ENCODE results near the gene TMEM239.

DNA sequence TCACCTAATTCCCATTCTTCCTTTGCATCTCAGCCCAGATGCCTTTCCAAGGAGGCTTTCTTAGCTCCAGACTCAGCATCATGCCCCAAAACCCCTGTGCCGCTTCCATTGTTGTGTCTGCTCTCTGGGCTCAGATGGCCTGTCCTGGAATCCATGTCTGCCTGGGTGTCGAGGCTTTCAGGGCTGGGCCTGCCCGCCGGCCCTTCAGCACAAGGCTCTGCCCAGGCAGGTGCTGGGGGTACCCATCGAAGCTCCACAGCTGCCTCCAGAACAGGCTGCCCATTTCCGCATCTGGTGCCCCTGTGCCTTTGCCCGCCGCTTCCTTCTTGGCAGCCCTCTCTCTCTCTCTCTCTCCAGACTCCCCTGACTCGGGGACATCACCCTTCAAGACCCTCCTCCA, 16.9 kb upstream of the TMEM239 start:
- TF ChIP-seq POLR2AphosphoS5 (IDR thresholded peaks at IDR 0.05; ENCODE audit: borderline replicate concordance, low read depth, low read length) (no peak), EZH2 (IDR thresholded peaks at IDR 0.05) (no peak)
